Loucy (cell line): ENCODE measurements around the gene ACAT2.

Experiments
- H2AFZ ChIP-seq: fragments of 200-600 bp; sonication (generic); 2 replicates; pipeline ENCODE4 v1.6.0; 2016; ENCODE audit warnings: antibody characterized with exemption, mild to moderate bottlenecking, low read length, moderate library complexity
- H3F3A ChIP-seq: fragments of 200-600 bp; 2 replicates; pipeline ENCODE4 v1.6.0; 2016; ENCODE audit warnings: antibody characterized with exemption, low read depth, mild to moderate bottlenecking
- H3K27me3 ChIP-seq: fragments of 200-600 bp; sonication (generic); 2 replicates; pipeline ENCODE4 v1.6.1; 2014; ENCODE audit warnings: low read length, mild to moderate bottlenecking; ENCODE audit not compliant: insufficient read depth, poor library complexity, severe bottlenecking
- H3K36me3 ChIP-seq: fragments of 200-600 bp; sonication (generic); 2 replicates; pipeline ENCODE4 v1.6.1; 2016; ENCODE audit warnings: low read length; ENCODE audit not compliant: insufficient read depth
- H3K4me1 ChIP-seq: fragments of 200-600 bp; sonication (generic); 2 replicates; pipeline ENCODE4 v1.5.1; 2014; ENCODE audit warnings: low read length, mild to moderate bottlenecking; ENCODE audit not compliant: insufficient read depth, poor library complexity, severe bottlenecking
- H3K4me2 ChIP-seq: fragments of 200-600 bp; sonication (generic); 2 replicates; pipeline ENCODE4 v1.6.0; 2014; ENCODE audit warnings: antibody characterized with exemption, low read length, low read depth, mild to moderate bottlenecking; ENCODE audit not compliant: poor library complexity, severe bottlenecking
- H3K4me3 ChIP-seq: fragments of 200-600 bp; sonication (generic); 2 replicates; pipeline ENCODE4 v1.5.1; 2014; ENCODE audit warnings: low read length, mild to moderate bottlenecking, mixed read lengths; ENCODE audit not compliant: poor library complexity, severe bottlenecking
- H3K79me2 ChIP-seq: fragments of 200-600 bp; sonication (generic); 2 replicates; pipeline ENCODE4 v1.6.1; 2014; ENCODE audit warnings: low read length; ENCODE audit not compliant: insufficient read depth
- H3K9ac ChIP-seq: fragments of 200-600 bp; sonication (generic); 2 replicates; pipeline ENCODE4 v1.6.0; 2014; ENCODE audit warnings: mild to moderate bottlenecking, low read depth, low read length, moderate library complexity; ENCODE audit not compliant: poor library complexity, severe bottlenecking
- H3K9me2 ChIP-seq: fragments of 200-600 bp; sonication (generic); replicated peaks from 2 replicates; pipeline ENCODE4 v1.6.1; 2016; ENCODE audit warnings: low read depth, low read length, mixed read lengths
- H3K9me3 ChIP-seq: fragments of 200-600 bp; sonication (generic); 2 replicates; pipeline ENCODE4 v1.6.1; 2014; ENCODE audit warnings: mild to moderate bottlenecking, antibody characterized with exemption, low read length, low read depth; ENCODE audit not compliant: insufficient read depth
- H4K20me1 ChIP-seq: fragments of 200-600 bp; sonication (generic); 2 replicates; pipeline ENCODE4 v1.6.0; 2014; ENCODE audit warnings: antibody characterized with exemption, low read length, mild to moderate bottlenecking; ENCODE audit not compliant: insufficient read depth, poor library complexity, severe bottlenecking
- CTCF ChIP-seq: fragments of 200-600 bp; sonication (generic); conservative IDR thresholded peaks from 2 replicates; pipeline ENCODE4 v1.5.1; 2014; ENCODE audit warnings: mild to moderate bottlenecking, antibody characterized with exemption, low read length
- EZH2phosphoT487 ChIP-seq: fragments of 200-600 bp; IDR thresholded peaks from 2 replicates; pipeline ENCODE4 v1.6.1; 2018; ENCODE audit warnings: antibody characterized with exemption, mild to moderate bottlenecking, moderate library complexity, borderline replicate concordance

Gene ACAT2

GRCh38 chr6:159807150-159807858, 45.5 kb downstream of the ACAT2 start:
- no peaks in the 10 kb centered on the region for H4K20me1 ChIP-seq
- no peaks in the 10 kb centered on the region for H3F3A ChIP-seq
- no peaks in the 10 kb centered on the region for H3K4me1 ChIP-seq
- H3K9me2 ChIP-seq: no peaks in the 10 kb centered on the region
- H3K79me2 ChIP-seq: no peaks in the 10 kb centered on the region
- H3K27me3 ChIP-seq: no peaks in the 10 kb centered on the region
- no peaks in the 10 kb centered on the region for H3K9me3 ChIP-seq
- H3K36me3 ChIP-seq: no peaks in the 10 kb centered on the region
- H3K4me3 ChIP-seq: no peak overlapping the region
- no peak for TF ChIP-seq CTCF
- TF ChIP-seq EZH2phosphoT487: no peak
- no peak overlapping the region for H2AFZ ChIP-seq
- no peak overlapping the region for H3K4me2 ChIP-seq
- H3K9ac ChIP-seq: no peak overlapping the region

- no peaks in the 10 kb centered on the region for H3K9me3 ChIP-seq
- H3F3A ChIP-seq: no peaks in the 10 kb centered on the region
Observed at GRCh38 chr6:159808647-159809046, 46.8 kb downstream of the ACAT2 start.

DNA sequence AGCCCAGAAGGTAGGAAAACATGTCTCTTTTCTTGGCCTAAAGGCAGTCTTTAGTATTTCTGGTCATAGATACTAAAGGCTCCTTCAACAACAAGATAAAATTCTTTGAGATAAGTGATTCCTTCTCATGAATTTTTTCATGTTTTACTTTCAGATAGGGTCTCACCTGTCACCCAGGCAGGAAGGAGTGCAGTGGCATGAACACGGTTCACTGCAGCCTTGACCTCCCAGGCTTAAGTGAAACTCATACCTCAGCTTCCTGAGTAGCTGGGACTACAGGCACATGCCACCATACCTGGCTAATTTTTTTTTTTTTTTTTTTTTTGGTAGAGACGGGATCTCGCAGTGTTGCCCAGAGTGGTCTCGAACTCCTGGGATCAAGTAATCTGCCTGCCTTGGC, 47.3 kb downstream of the ACAT2 start:
- Histone ChIP-seq H3K4me3 (no peak overlapping the region), H3K36me3 (no peaks in the 10 kb centered on the region), H3K27me3 (no peaks in the 10 kb centered on the region), H3K9ac (no peak overlapping the region), H3F3A (no peaks in the 10 kb centered on the region), H2AFZ (no peak overlapping the region), H3K4me1 (no peaks in the 10 kb centered on the region), H3K9me2 (no peaks in the 10 kb centered on the region), H3K4me2 (no peak overlapping the region), H3K9me3 (no peaks in the 10 kb centered on the region), H4K20me1 (no peaks in the 10 kb centered on the region), H3K79me2 (no peaks in the 10 kb centered on the region)
- TF ChIP-seq EZH2phosphoT487 (no peak), CTCF (no peak)

More at GRCh38 chr6:159808647-159809046, 46.8 kb downstream of the ACAT2 start:
- TF ChIP-seq EZH2phosphoT487 (no peak), CTCF (no peak)
- no peak overlapping the region for H3K9ac ChIP-seq
- H3K27me3 ChIP-seq: no peaks in the 10 kb centered on the region
- H3K4me2 ChIP-seq: no peak overlapping the region
- no peaks in the 10 kb centered on the region for H3K36me3 ChIP-seq
- H3K79me2 ChIP-seq: no peaks in the 10 kb centered on the region
- H4K20me1 ChIP-seq: no peaks in the 10 kb centered on the region
- no peak overlapping the region for H3K4me3 ChIP-seq
- no peak overlapping the region for H2AFZ ChIP-seq
- H3K9me2 ChIP-seq: no peaks in the 10 kb centered on the region
- no peaks in the 10 kb centered on the region for H3K4me1 ChIP-seq
